ENCODE measurements around the gene L1CAM.

L1CAM gene

DNA sequence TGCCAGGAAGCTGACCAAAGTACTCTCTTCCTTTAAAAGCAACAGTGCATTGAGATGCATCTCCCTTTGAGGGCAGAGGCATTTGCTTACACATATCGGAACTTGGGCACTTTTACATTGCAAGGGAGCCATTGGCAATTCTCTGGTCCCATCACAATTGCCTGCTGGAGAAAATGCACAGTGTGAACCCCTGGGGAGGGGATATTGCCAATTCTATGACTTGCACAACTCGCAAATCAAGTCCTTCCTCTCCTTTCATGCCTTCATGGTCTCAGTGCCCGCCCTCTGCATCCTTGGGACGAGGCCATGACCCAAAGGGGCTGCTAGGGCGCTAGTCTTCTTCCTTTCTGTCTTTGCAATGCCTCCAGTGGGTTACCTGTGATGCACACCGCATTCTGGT, 40.8 kb downstream of the L1CAM start:
- no peak overlapping the region for H3K9ac ChIP-seq (ENCODE audit: low read length)
- H3K9me3 ChIP-seq (ENCODE audit: insufficient read depth, low read length) = no peaks in the 10 kb centered on the region
- no peaks in the 10 kb centered on the region for H4K20me1 ChIP-seq (ENCODE audit: insufficient read depth, low read length)
- peaks cover 17% of the 10 kb centered on the region for H3K27me3 ChIP-seq (ENCODE audit: low read depth, low read length)
- no peaks in the 10 kb centered on the region for H3K36me3 ChIP-seq (replicated peaks; ENCODE audit: low read depth, low read length)
- H3K4me1 ChIP-seq (ENCODE audit: low read length) = no peaks in the 10 kb centered on the region
- no peak overlapping the region for H3K4me3 ChIP-seq (ENCODE audit: low read length)
- H3K27ac ChIP-seq (ENCODE audit: low read length) = no peak overlapping the region
- H3K4me2 ChIP-seq (ENCODE audit: low read length) = no peak overlapping the region
- H3K79me2 ChIP-seq (ENCODE audit: low read length) = no peaks in the 10 kb centered on the region
- no peak overlapping the region for H2AFZ ChIP-seq (ENCODE audit: low read depth, low read length)
- TF ChIP-seq EZH2phosphoT487 (IDR thresholded peaks at IDR 0.05; ENCODE audit: low read depth) = no peak
- TF ChIP-seq, protein P1, sequence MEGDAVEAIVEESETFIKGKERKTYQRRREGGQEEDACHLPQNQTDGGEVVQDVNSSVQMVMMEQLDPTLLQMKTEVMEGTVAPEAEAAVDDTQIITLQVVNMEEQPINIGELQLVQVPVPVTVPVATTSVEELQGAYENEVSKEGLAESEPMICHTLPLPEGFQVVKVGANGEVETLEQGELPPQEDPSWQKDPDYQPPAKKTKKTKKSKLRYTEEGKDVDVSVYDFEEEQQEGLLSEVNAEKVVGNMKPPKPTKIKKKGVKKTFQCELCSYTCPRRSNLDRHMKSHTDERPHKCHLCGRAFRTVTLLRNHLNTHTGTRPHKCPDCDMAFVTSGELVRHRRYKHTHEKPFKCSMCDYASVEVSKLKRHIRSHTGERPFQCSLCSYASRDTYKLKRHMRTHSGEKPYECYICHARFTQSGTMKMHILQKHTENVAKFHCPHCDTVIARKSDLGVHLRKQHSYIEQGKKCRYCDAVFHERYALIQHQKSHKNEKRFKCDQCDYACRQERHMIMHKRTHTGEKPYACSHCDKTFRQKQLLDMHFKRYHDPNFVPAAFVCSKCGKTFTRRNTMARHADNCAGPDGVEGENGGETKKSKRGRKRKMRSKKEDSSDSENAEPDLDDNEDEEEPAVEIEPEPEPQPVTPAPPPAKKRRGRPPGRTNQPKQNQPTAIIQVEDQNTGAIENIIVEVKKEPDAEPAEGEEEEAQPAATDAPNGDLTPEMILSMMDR (IDR thresholded peaks at IDR 0.05; ENCODE audit: low read depth, low read length) = no peak

DNA sequence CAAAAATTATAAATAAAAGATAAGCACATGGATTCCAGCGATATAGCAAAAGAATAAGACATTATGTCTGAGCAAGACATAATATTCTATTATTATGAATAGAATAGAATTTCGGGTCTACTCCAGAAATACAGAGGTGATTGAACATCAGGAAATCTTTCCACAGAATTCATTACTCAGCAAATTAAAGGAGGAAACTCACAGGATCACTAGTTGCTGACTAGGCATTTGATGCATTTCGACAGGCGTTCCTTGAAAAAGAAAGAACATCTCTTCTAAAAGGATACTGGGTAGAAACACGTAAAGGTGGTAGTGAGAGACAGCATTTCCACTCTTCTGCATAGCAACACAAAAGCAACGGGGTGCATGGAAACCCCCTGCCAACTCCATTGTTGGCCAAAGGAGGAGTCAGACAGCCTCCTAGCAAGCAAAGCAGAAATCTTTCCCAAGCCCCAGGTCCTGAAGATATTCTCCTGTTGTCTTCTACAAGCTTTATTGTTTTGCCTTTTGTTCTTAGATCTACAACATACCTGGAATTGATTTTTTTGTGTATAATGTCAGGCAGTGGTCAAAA, 41.4 kb downstream of the L1CAM start:
- TF ChIP-seq, protein P1 (IDR thresholded peaks at IDR 0.05; ENCODE audit: low read depth, low read length) = no peak
- TF ChIP-seq EZH2phosphoT487 (IDR thresholded peaks at IDR 0.05; ENCODE audit: low read depth) = no peak
- Histone ChIP-seq H4K20me1 (ENCODE audit: insufficient read depth, low read length) (no peaks in the 10 kb centered on the region), H3K27ac (ENCODE audit: low read length) (no peak overlapping the region), H3K79me2 (ENCODE audit: low read length) (no peaks in the 10 kb centered on the region), H3K9me3 (ENCODE audit: insufficient read depth, low read length) (no peaks in the 10 kb centered on the region), H3K4me3 (ENCODE audit: low read length) (no peak overlapping the region), H3K36me3 (replicated peaks; ENCODE audit: low read depth, low read length) (no peaks in the 10 kb centered on the region), H3K27me3 (ENCODE audit: low read depth, low read length) (peaks cover 17% of the 10 kb centered on the region), H2AFZ (ENCODE audit: low read depth, low read length) (no peak overlapping the region), H3K4me2 (ENCODE audit: low read length) (no peak overlapping the region), H3K4me1 (ENCODE audit: low read length) (no peaks in the 10 kb centered on the region), H3K9ac (ENCODE audit: low read length) (no peak overlapping the region)

DNA sequence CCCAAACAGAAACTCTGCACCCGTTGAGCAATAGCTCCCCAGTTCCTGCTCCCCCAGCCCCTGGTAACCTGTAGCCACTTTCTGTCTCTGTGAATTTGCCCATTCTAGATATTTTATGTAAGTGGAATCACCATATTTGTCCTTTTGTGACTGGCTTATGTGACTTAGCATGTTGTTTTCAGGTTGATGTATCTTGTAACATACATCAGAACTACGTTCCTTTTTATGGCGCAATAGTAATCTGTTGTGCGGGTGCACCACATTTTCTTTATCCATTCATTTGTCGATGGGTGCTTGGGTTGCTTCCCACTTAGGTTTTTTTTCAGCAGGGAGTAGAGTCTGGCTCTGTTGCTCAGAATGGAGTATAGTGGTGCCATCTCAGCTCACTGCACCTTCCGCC, 49.1 kb downstream of the L1CAM start:
- Histone ChIP-seq H3K9me3 (ENCODE audit: insufficient read depth, low read length) (no peaks in the 10 kb centered on the region), H3K9ac (ENCODE audit: low read length) (no peak overlapping the region), H3K4me3 (ENCODE audit: low read length) (no peak overlapping the region), H3K27ac (ENCODE audit: low read length) (no peak overlapping the region), H2AFZ (ENCODE audit: low read depth, low read length) (no peak overlapping the region), H4K20me1 (ENCODE audit: insufficient read depth, low read length) (no peaks in the 10 kb centered on the region), H3K4me1 (ENCODE audit: low read length) (no peaks in the 10 kb centered on the region), H3K4me2 (ENCODE audit: low read length) (no peak overlapping the region), H3K36me3 (replicated peaks; ENCODE audit: low read depth, low read length) (no peaks in the 10 kb centered on the region), H3K79me2 (ENCODE audit: low read length) (no peaks in the 10 kb centered on the region), H3K27me3 (ENCODE audit: low read depth, low read length) (no peaks in the 10 kb centered on the region)
- TF ChIP-seq, protein P1 (IDR thresholded peaks at IDR 0.05; ENCODE audit: low read depth, low read length) = no peak
- TF ChIP-seq EZH2phosphoT487 (IDR thresholded peaks at IDR 0.05; ENCODE audit: low read depth) = no peak

DNA sequence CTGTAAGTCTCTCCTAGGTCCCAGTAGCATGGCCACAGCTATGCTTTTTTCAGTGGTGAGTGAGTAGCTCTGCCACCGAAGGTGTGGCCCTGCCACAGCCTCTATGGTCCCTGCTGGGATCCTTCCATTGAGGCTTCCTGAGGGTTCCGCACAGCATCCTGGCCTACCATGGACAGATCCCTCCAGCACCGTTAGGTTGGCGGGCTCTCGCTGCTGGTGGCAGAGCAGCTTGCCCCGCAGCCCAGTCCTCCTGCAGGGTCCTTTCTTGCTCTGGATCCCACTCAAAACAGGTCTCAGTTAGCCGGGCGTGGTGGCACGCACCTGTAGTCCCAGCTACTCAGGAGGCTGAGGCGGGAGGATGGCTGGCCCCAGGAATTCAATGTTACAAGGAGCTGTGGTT, 53.2 kb downstream of the L1CAM start:
- Histone ChIP-seq H4K20me1 (ENCODE audit: insufficient read depth, low read length) (no peaks in the 10 kb centered on the region), H3K27ac (ENCODE audit: low read length) (no peak overlapping the region), H2AFZ (ENCODE audit: low read depth, low read length) (no peak overlapping the region), H3K4me1 (ENCODE audit: low read length) (no peaks in the 10 kb centered on the region), H3K4me2 (ENCODE audit: low read length) (no peak overlapping the region), H3K4me3 (ENCODE audit: low read length) (no peak overlapping the region), H3K27me3 (ENCODE audit: low read depth, low read length) (no peaks in the 10 kb centered on the region), H3K36me3 (replicated peaks; ENCODE audit: low read depth, low read length) (no peaks in the 10 kb centered on the region), H3K79me2 (ENCODE audit: low read length) (no peaks in the 10 kb centered on the region), H3K9ac (ENCODE audit: low read length) (no peak overlapping the region), H3K9me3 (ENCODE audit: insufficient read depth, low read length) (no peaks in the 10 kb centered on the region)
- TF ChIP-seq EZH2phosphoT487 (IDR thresholded peaks at IDR 0.05; ENCODE audit: low read depth) = no peak
- TF ChIP-seq, protein P1 (IDR thresholded peaks at IDR 0.05; ENCODE audit: low read depth, low read length) = no peak
